GM19239 (cell line): ENCODE data around the gene FBXW5.

ENCODE experiments used
- DNase-seq: peaks from one replicate; pipeline ENCODE4 v3.0.0; 2011; ENCODE audit warnings: low spot score; ENCODE audit not compliant: insufficient read length
- FAIRE-seq: peaks from 2 replicates; lab custom pipeline; 2011; peaks lifted over from hg19 to GRCh38; lab: Jason Lieb, UNC

FBXW5 gene

GRCh38 chr9:136937186-136938001 is 7.1 kb downstream of the FBXW5 start:
- no peak for FAIRE-seq

GRCh38 chr9:136936645-136937170 is 7.8 kb downstream of the FBXW5 start:
- FAIRE-seq (no peak), DNase-seq (no peak)

More at GRCh38 chr9:136937186-136938001, 7.1 kb downstream of the FBXW5 start:
- no peak for DNase-seq

GRCh38 chr9:136935651-136936050 is 8.9 kb downstream of the FBXW5 start:
- DNase-seq: no peak
- no peak for FAIRE-seq

- DNase-seq: no peak
- FAIRE-seq: no peak
Observed at GRCh38 chr9:136934277-136934676, 10.3 kb downstream of the FBXW5 start.

GRCh38 chr9:136931611-136932130 is 12.9 kb downstream of the FBXW5 start:
- DNase-seq (no peak), FAIRE-seq (no peak)

GRCh38 chr9:136930014-136930413 is 14.5 kb downstream of the FBXW5 start:
- FAIRE-seq (no peak), DNase-seq (no peak)

GRCh38 chr9:136928591-136928990 is 15.9 kb downstream of the FBXW5 start:
- FAIRE-seq: no peak
- no peak for DNase-seq

GRCh38 chr9:136927343-136928271 is 16.9 kb downstream of the FBXW5 start:
- no peak for DNase-seq
- FAIRE-seq: no peak

GRCh38 chr9:136926749-136927148 is 17.8 kb downstream of the FBXW5 start:
- no peak for FAIRE-seq
- DNase-seq: no peak

GRCh38 chr9:136926154-136926704 is 18.3 kb downstream of the FBXW5 start:
- no peak for DNase-seq
- FAIRE-seq: no peak

GRCh38 chr9:136925414-136926153 is 19.0 kb downstream of the FBXW5 start:
- no peak for DNase-seq
- FAIRE-seq: no peak

- DNase-seq (no peak), FAIRE-seq (no peak)
Observed at GRCh38 chr9:136923881-136924280, 20.7 kb downstream of the FBXW5 start.

GRCh38 chr9:136922540-136922939 is 22.0 kb downstream of the FBXW5 start:
- FAIRE-seq (no peak), DNase-seq (no peak)

- no peak for DNase-seq
- no peak for FAIRE-seq
Observed at GRCh38 chr9:136921718-136922117, 22.8 kb downstream of the FBXW5 start.

GRCh38 chr9:136921307-136921706 is 23.2 kb downstream of the FBXW5 start:
- FAIRE-seq: no peak
- DNase-seq: no peak

GRCh38 chr9:136920734-136921231 is 23.8 kb downstream of the FBXW5 start:
- DNase-seq: no peak
- FAIRE-seq: no peak

GRCh38 chr9:136920069-136920468 is 24.5 kb downstream of the FBXW5 start:
- DNase-seq: no peak
- no peak for FAIRE-seq

GRCh38 chr9:136917902-136918301 is 26.6 kb downstream of the FBXW5 start:
- FAIRE-seq (no peak), DNase-seq (no peak)

- FAIRE-seq: no peak
- DNase-seq: no peak
Observed at GRCh38 chr9:136916330-136917184, 28.0 kb downstream of the FBXW5 start.
